ENCODE measurements around the gene SOX18.

SOX18 gene

GRCh38 chr20:64051561-64052325 is 2.3 kb upstream of the SOX18 start:
- no peak for DNase-seq

GRCh38 chr20:64051033-64051452 is 1.6 kb upstream of the SOX18 start:
- DNase-seq = no peak

- no peak for DNase-seq
Measured at GRCh38 chr20:64050261-64051032, 1.0 kb upstream of the SOX18 start.

- DNase-seq = no peak
Measured at GRCh38 chr20:64049878-64050260, 430 bp upstream of the SOX18 start.

GRCh38 chr20:64048402-64049044 is 916 bp downstream of the SOX18 start:
- DNase-seq = no peak

- no peak for DNase-seq
Measured at GRCh38 chr20:64047968-64048401, 1.5 kb downstream of the SOX18 start.

GRCh38 chr20:64047046-64047389 is 2.4 kb downstream of the SOX18 start:
- no peak for DNase-seq

GRCh38 chr20:64045346-64046011 is 4.0 kb downstream of the SOX18 start:
- no peak for DNase-seq

GRCh38 chr20:64044484-64045247 is 4.8 kb downstream of the SOX18 start:
- no peak for DNase-seq

- DNase-seq = no peak
Measured at GRCh38 chr20:64043768-64044167, 5.7 kb downstream of the SOX18 start.

- DNase-seq = no peak
Measured at GRCh38 chr20:64042054-64042781, 7.2 kb downstream of the SOX18 start.

- DNase-seq = no peak
Measured at GRCh38 chr20:64041781-64042053, 7.7 kb downstream of the SOX18 start.

- no peak for DNase-seq
Measured at GRCh38 chr20:64041040-64041780, 8.2 kb downstream of the SOX18 start.

GRCh38 chr20:64040231-64041039 is 9.0 kb downstream of the SOX18 start:
- no peak for DNase-seq

- no peak for DNase-seq
Measured at GRCh38 chr20:64039293-64040160, 9.9 kb downstream of the SOX18 start.

GRCh38 chr20:64038565-64039292 is 10.7 kb downstream of the SOX18 start:
- peak; percentile 76 for DNase-seq

- DNase-seq = no peak
Measured at GRCh38 chr20:64038224-64038564, 11.2 kb downstream of the SOX18 start.

- peak; percentile 17 for DNase-seq
Measured at GRCh38 chr20:64037498-64038213, 11.8 kb downstream of the SOX18 start.
